Mucosa of rectum (tissue), 2 donors: ENCODE measurements around the gene NHERF2.

ENCODE experiments used
- H3K27ac ChIP-seq, 2 donors: one replicate each; pipeline ENCODE4 v1.7.0; 2013; ENCODE audit warnings: inconsistent platforms in 2 of 2, low read depth in 2 of 2, low read length in 2 of 2
- H3K27me3 ChIP-seq, 2 donors: one replicate each; pipeline ENCODE4 v1.7.0; 2013; ENCODE audit warnings: low read length in 2 of 2; ENCODE audit not compliant: control insufficient read depth in 2 of 2, insufficient read depth in 2 of 2
- H3K36me3 ChIP-seq, 2 donors: one replicate each; pipeline ENCODE4 v1.7.0; 2013; ENCODE audit warnings: low read length in 2 of 2; ENCODE audit not compliant: control insufficient read depth in 2 of 2, insufficient read depth in 2 of 2
- H3K4me1 ChIP-seq, 2 donors: one replicate each; pipeline ENCODE4 v1.7.0; 2013; ENCODE audit warnings: low read length in 2 of 2, mild to moderate bottlenecking in 1 of 2; ENCODE audit not compliant: control insufficient read depth in 2 of 2, insufficient read depth in 2 of 2
- H3K4me3 ChIP-seq, 2 donors: one replicate each; pipeline ENCODE4 v1.7.0; 2013; ENCODE audit warnings: low read length in 2 of 2
- H3K9ac ChIP-seq, 2 donors: one replicate each; pipeline ENCODE4 v1.7.0; 2013; ENCODE audit warnings: low read length in 2 of 2, low read depth in 1 of 2, mild to moderate bottlenecking in 1 of 2
- H3K9me3 ChIP-seq, 2 donors: one replicate each; pipeline ENCODE4 v1.7.0; 2013; ENCODE audit warnings: low read length in 2 of 2; ENCODE audit not compliant: control insufficient read depth in 2 of 2
- donor health status: healthy.
- donor health status: Normal muscosa, but diverticular disease.

Gene NHERF2

DNA sequence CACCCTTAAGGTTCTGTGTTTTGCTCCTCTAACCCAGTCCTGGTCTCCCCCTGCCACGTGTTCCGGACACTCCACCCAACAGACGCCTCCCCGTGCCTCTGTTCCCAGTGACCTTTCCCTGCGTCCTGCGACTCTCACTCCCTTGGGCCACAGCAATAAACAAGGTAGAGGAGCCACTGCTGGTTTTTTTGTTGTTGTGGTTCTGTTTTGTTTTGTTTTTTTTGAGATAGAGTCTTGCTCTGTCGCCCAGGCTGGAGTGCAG lies 10.8 kb upstream of the NHERF2 start:
- Histone ChIP-seq H3K4me1 (peaks cover 8 to 15% of the 10 kb centered on the region in 2 donors), H3K27me3 (peaks cover 18 to 19% of the 10 kb centered on the region in 2 donors), H3K9ac (peak overlapping the region; percentile 72 to 82), H3K27ac (peak overlapping the region; percentile 92 to 95), H3K9me3 (no peaks in the 10 kb centered on the region), H3K36me3 (no peaks in the 10 kb centered on the region), H3K4me3 (no peak overlapping the region)

- Histone ChIP-seq H3K9me3 (no peaks in the 10 kb centered on the region), H3K36me3 (no peaks in the 10 kb centered on the region), H3K27ac (no peak overlapping the region), H3K27me3 (peaks cover 18 to 19% of the 10 kb centered on the region in 2 donors), H3K9ac (no peak overlapping the region), H3K4me1 (peaks cover 8 to 15% of the 10 kb centered on the region in 2 donors), H3K4me3 (no peak overlapping the region)
These were observed 10.2 kb upstream of the NHERF2 start for GRCh38 chr16:2016407-2016922.

DNA sequence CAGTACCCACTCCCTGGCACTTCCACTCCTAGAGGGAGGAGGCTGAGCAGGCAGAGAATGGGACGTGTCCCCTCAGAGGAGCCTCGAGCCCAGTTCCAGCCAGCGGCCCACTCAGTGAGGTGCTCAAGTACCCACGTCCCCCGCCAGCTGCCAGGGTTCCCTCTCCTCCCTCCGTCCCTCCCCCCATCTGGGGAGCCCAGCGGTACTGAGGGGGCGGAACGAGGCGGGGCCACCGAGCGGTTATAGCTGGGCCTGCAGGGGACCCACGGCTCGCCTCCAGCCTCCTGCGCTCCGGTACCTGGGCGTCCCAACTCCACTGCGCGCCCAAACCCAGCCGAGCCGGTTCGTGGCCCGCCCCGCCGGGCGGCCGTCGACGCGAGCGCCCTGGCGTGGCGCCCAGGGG lies 7.2 kb upstream of the NHERF2 start, which contains the start of gene NPW:
Gene NPW, plus strand, starts transcription at position 268 of the 403 bp plus-strand sequence.
- H3K36me3 ChIP-seq, result no peaks in the 10 kb centered on the region
- no peak within 1 kb of the TSS for H3K9ac ChIP-seq
- no peak within 1 kb of the TSS for H3K4me3 ChIP-seq
- no peaks in the 10 kb centered on the region for H3K9me3 ChIP-seq
- H3K27ac ChIP-seq, result no peak within 1 kb of the TSS
- H3K27me3 ChIP-seq, result peaks cover 18 to 19% of the 10 kb centered on the region in 2 donors
- peaks cover 20 to 26% of the 10 kb centered on the region in 2 donors for H3K4me1 ChIP-seq

DNA sequence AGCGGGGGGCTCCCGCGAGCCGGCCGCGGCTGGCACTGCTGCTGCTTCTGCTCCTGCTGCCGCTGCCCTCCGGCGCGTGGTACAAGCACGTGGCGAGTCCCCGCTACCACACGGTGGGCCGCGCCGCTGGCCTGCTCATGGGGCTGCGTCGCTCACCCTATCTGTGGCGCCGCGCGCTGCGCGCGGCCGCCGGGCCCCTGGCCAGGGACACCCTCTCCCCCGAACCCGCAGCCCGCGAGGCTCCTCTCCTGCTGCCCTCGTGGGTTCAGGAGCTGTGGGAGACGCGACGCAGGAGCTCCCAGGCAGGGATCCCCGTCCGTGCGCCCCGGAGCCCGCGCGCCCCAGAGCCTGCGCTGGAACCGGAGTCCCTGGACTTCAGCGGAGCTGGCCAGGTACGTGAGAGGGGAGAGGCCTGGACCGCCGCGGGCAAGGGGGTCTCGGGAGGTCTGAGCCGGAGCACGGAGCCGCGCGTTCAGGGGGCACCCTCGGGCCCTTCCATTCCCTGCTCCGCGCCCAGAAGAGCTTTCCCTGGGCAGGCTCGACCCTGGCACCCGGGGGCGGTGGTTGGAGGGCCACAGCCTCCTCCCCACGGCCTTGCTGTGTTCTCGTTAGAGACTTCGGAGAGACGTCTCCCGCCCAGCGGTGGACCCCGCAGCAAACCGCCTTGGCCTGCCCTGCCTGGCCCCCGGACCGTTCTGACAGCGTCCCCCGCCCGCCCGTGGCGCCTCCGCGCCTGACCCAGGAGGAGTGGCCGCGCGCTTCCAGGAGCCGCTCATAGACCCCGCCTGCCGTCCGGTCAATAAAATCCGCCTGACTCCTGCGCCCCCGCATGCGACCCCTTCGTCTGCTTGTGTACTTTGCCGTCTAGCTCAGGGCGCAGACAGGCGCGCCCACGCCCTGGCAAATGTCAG lies 6.5 kb upstream of the NHERF2 start:
- H3K9me3 ChIP-seq, result no peaks in the 10 kb centered on the region
- H3K36me3 ChIP-seq, result no peaks in the 10 kb centered on the region
- H3K9ac ChIP-seq, result no peak overlapping the region
- H3K4me3 ChIP-seq, result no peak overlapping the region
- peaks cover 18 to 26% of the 10 kb centered on the region in 2 donors for H3K4me1 ChIP-seq
- H3K27ac ChIP-seq, result no peak overlapping the region
- peaks cover 18 to 19% of the 10 kb centered on the region in 2 donors for H3K27me3 ChIP-seq

GRCh38 chr16:2022723-2023091 lies 4.0 kb upstream of the NHERF2 start:
- H3K9me3 ChIP-seq, result no peaks in the 10 kb centered on the region
- H3K36me3 ChIP-seq, result no peaks in the 10 kb centered on the region
- H3K4me3 ChIP-seq, result peak overlapping the region; percentile 6 to 56
- H3K4me1 ChIP-seq, result peaks cover 16 to 23% of the 10 kb centered on the region in 2 donors
- H3K27ac ChIP-seq, result peak overlapping the region in 1 of 2 donors; percentile 82
- H3K9ac ChIP-seq, result peak overlapping the region; percentile 13 to 47
- H3K27me3 ChIP-seq, result peaks cover 18 to 19% of the 10 kb centered on the region in 2 donors

DNA sequence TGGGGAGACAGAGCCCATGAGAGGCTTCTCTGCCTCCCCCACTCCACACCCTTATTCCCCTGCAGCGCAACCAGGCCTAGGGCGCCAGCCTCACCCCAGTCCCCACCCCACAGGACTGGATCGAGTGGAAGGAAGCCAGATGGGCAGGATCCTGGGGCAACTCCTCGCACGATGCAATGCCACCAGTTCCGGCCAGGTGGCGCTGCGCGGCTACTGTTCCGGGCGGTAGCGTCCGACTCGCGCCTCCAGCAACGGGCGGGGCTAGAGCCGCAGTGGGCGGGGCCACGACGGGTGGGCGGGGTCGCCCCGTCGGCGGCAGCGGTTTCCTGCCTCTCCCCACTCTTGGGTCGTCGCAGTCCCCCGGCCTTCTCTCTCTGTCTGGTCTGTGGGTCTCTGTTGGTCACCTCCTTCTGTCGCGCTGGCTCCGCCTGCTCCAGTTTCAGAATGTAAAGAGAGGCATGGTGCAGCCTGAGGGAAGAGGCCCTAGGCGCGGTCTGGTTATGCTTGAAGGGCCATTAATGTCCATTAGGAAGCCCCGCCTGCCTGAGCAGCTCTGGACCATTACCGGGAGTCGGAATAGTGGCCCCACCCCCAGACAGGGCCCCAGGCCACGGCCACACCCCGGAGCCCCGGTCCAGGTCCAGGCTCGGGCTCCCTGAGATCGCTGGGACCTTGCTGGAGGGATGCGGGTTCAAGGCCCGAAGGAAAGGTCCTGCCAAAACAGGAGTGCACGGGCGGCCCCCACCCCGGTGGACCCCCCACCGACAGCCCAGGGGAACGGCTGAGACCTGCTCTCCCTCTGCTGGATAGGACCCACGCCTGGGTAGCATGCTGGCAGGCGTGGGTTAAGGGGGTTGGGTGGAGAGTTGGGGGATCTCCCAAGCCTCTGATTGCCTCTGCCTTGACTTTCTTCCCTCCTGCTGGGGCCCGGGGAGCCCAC lies 3.3 kb upstream of the NHERF2 start:
- Histone ChIP-seq H3K9ac (peak overlapping the region; percentile 56 to 65), H3K9me3 (no peaks in the 10 kb centered on the region), H3K36me3 (no peaks in the 10 kb centered on the region), H3K4me1 (peaks cover 17 to 30% of the 10 kb centered on the region in 2 donors), H3K4me3 (peak overlapping the region; percentile 60 to 63), H3K27ac (peak overlapping the region; percentile 69 to 82), H3K27me3 (peaks cover 18 to 19% of the 10 kb centered on the region in 2 donors)

GRCh38 chr16:2024032-2024420 lies 2.7 kb upstream of the NHERF2 start:
- no peak overlapping the region for H3K4me3 ChIP-seq
- H3K36me3 ChIP-seq, result no peaks in the 10 kb centered on the region
- H3K9ac ChIP-seq, result peak overlapping the region in 1 of 2 donors; percentile 56
- no peaks in the 10 kb centered on the region for H3K9me3 ChIP-seq
- peaks cover 14 to 16% of the 10 kb centered on the region in 2 donors for H3K27me3 ChIP-seq
- H3K27ac ChIP-seq, result peak overlapping the region; percentile 69 to 82
- H3K4me1 ChIP-seq, result peaks cover 17 to 32% of the 10 kb centered on the region in 2 donors

DNA sequence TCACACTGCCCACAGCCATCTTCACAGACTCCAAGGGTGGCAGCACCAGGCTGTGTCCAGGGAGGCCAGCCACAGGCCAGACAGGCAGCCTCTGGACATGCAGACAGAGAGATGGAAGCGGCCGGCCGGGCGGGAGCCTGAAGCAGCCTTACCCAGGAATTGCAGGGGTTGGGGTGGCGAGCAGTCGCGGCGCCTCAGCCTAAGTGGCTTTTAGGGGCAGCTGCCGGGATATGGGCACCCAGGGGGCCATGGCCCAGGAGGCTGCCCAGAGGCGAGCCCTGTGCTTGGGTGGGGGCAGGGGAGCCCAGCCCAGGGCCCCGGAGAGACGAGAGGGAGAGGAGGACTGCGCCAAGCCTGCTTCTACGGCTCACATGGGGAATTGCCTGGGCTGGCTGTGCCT lies 1.5 kb upstream of the NHERF2 start:
- H3K4me1 ChIP-seq, result peaks cover 17 to 31% of the 10 kb centered on the region in 2 donors
- no peak overlapping the region for H3K27ac ChIP-seq
- no peak overlapping the region for H3K9ac ChIP-seq
- H3K9me3 ChIP-seq, result no peaks in the 10 kb centered on the region
- no peak overlapping the region for H3K4me3 ChIP-seq
- H3K36me3 ChIP-seq, result peaks cover 2 to 4% of the 10 kb centered on the region in 2 donors
- peaks cover 4 to 5% of the 10 kb centered on the region in 2 donors for H3K27me3 ChIP-seq

DNA sequence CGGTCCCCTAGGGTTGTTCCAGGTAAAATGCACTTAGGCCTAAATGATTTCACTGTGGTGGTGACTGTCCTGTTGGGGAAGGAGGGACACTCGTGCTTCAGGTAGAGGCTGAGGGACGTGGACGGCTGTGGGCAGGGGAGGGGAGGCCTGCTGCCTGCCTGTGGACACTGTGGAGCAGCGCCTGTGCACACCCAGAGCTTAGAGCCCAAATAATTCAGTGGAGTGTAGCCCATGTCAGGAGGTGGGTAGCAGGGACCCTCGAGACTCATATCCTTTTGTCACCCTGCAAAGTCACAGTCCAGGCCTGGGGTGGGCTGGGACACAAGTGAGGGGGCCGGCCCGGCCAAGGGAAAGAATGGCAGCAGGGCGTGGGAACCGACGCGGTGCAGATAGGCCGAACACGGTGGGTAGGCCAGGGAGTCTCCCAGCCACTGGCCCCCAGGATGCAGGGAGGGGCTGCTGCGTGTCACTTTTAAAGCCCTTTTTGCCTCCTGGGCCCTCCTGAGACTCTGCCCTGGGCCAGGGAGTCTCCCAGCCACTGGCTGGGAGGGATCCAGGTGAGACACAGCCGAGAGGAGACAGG lies 733 bp upstream of the NHERF2 start:
- Histone ChIP-seq H3K4me1 (peaks cover 17 to 27% of the 10 kb centered on the region in 2 donors), H3K36me3 (peaks cover 2 to 4% of the 10 kb centered on the region in 2 donors), H3K27ac (peak overlapping the region in 1 of 2 donors; percentile 56), H3K9ac (peak overlapping the region in 1 of 2 donors; percentile 33), H3K4me3 (peak overlapping the region; percentile 38 to 45), H3K27me3 (no peaks in the 10 kb centered on the region), H3K9me3 (no peaks in the 10 kb centered on the region)
